Forelimb muscle (tissue), 1 donor: ENCODE data around the gene MYOC. TPM values are rescaled to one million over a fixed set of nuclear protein-coding genes. Genes with fewer than 3 reads are reported as not detected.
"Not testable (repeated sequence)": the region's sequence is repeated elsewhere in the genome, so short reads cannot be mapped to it uniquely, and the experiment has no call there.

Experiments
- DNase-seq: peaks from one replicate; pipeline ENCODE4 v3.0.0-alpha.2; 2013; ENCODE audit warnings: low read depth
- polyA plus RNA-seq: library from polyadenylated mRNA; unstranded; fragments of 120-200 nt; gene quantifications from one replicate; pipeline ENCODE4 v1.2.1, GENCODE V29; 2013; ENCODE audit not compliant: insufficient read length

MYOC gene
- polyA plus RNA-seq, 1 donor: 4.5 TPM

DNA sequence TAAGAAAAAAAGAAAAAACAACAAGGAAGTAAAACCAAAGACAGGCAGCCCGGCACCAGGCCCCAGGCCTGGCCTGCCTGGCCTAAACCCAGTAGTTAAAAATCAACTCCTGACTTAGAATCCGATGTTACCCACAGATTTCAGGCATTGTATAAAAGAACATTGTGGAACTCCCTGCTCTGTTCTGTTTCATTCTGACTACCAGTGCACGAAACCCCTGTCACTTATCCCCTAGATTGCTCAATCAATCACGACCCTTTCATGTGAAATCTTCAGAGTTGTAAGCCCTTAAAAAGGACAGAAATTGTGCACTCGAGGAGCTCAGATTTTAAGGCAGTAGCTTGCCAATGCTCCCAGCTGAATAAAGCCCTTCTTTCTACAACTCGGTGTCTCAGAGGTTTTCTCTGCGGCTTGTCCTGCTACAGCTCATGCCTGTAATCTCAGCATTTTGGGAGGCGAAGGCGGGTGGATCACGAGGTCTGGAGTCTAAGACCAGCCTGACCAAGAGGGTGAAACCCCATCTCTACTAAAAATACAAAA, 46.0 kb downstream of the MYOC start:
- no peak for DNase-seq

GRCh38 chr1:171603042-171603441, 49.4 kb downstream of the MYOC start:
- not testable (repeated sequence) for DNase-seq

GRCh38 chr1:171600862-171601261, 51.6 kb downstream of the MYOC start:
- DNase-seq: no peak

DNA sequence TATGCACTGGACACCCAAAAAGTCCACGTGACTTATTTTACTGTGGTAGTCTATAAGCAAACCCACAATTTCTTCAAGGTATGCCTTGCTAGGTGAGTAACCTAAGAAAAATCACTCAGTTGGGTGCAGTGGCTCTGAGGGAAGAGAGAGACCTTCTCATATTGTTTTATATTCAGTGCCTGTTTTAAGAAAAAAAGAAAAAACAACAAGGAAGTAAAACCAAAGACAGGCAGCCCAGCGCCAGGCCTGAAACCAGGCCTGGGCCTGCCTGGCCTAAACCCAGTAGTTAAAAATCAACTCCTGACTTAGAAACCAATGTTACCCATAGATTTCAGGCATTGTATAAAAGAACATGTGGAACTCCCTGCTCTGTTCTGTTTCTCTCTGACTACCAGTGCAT, 52.2 kb downstream of the MYOC start:
- DNase-seq: not testable (repeated sequence)

DNA sequence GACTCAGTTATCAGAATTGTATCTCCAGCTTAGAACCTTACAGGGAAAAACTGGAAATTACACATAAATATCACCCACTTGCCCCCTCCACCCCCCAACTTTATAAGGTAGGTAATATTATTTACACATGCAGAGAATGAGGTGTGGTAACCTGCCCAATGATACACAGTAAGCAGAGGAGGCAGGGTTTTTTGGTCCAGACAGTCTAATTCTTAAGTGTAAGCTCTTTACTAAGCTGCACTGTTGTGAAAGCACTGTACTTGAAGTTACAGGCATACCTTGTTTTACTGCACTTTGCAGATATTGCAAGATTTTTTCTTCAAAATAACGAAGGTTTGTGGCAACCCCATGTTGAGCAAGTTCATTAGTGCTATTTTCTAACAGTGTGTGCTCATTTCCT, 55.3 kb downstream of the MYOC start:
- no peak for DNase-seq

DNA sequence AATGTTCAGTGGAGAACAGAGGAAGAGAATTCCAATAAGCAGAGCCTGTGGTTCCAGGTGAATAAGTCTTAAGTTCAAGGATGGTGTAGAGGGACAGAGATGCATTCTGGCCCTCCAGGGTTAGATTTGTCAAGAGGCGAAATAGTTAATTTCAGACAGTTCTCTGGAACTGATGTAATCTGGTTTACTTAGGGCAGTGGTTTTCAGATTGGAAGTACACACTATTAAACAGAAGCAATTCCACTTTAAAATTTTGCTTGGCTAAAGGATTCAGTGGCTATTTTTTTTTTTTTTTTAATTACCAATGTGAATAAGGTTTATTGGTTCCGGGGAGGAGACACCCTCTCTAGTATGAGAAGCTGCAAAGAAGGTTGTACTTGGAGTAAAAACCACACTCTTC, 55.8 kb downstream of the MYOC start:
- DNase-seq: no peak

DNA sequence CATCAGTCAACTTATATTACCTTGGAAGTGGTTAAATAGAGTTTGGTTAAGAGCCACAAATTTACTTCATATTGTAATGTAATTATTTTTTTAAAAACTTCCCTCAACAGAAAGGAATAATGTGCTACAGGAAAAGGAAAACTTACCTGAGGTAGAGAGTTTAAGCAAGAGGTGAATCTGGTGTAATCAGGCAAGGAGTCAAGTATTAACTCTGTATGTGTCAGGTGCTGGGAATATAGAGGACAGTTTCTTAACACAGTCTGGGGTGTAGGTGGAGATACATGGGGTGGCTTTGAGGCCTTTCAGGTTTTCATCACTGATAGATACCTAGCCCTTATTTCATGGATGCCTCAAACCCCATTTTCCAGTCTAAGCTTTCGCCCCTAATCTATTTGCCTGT, 56.4 kb downstream of the MYOC start:
- DNase-seq: no peak

DNA sequence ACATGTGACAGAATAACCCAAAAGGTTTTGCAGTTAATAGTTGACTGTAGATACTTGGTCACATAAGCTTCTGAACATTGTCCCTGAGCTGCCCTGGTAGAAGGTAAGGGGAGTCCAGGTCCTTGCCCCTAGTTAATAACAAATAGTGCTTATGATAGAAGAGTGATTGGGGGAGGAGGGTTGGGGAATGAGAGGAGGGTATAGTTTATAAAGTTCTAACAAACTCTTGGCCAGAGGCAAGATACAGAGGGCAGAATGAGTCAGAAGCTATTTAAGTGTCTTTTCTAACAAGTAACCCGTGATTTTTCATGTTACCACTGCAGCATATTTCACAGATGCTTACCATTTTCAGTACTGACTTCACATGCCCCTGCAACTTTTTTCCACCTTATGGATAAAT, 57.2 kb downstream of the MYOC start:
- no peak for DNase-seq

DNA sequence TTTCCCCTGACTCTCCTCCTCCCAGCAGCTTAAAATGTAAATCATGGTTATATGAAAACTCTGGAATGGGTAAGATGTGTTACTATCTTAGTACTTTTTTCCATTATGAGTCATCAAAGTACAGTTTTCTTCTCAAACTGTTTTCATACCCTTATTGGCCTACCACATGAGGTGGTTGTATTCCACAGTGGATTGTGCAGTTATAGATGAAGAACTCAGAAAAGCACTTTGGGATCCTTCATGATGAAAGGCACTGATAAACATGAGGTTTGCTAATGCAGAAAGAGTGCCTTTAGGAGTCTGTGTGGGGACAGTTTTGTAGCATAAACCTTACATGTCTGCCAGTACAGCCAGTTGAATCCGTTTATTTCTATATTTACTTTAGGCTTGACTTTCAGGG, 62.5 kb downstream of the MYOC start:
- no peak for DNase-seq

DNA sequence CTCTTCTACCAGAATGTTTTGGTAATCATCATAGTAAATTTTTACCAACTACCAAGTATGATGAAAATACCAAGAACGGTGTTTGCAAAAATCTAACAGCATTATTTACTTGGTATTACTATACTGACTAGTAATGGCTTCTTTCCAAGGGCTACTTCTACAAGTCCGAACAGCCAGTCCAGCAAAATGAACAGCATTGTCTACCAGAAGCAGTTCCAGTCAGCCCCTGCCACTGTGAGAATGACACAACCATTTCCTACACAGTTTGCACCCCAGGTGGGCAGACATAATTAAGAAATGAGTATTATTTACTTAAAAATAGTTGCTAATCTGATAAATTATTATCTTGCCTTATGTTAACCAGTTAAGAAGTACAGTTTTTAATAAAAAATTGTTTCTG, 64.3 kb downstream of the MYOC start:
- no peak for DNase-seq

- no peak for DNase-seq
Observed at GRCh38 chr1:171585715-171586114, 66.8 kb downstream of the MYOC start.

Other genes with a start within 250 kb of the MYOC start
- gene PRRC2C, start 167.2 kb downstream of the MYOC start, polyA plus RNA-seq: 56.7 TPM
- gene MYOCOS, start 30.4 kb downstream of the MYOC start, polyA plus RNA-seq: not detected
- gene VAMP4, start 89.4 kb upstream of the MYOC start, polyA plus RNA-seq: 7.8 TPM
- gene METTL13, start 129.0 kb upstream of the MYOC start, polyA plus RNA-seq: 22.9 TPM
- 3.0 TPM for gene DNM3, start 188.8 kb upstream of the MYOC start, polyA plus RNA-seq